ENCODE measurements around the gene MAPK7. TPM values are rescaled to one million over a fixed set of nuclear protein-coding genes. Genes with fewer than 3 reads are reported as not detected.

Gene MAPK7
- total RNA-seq, result 23.7 and 34.2 TPM in 2 replicates

DNA sequence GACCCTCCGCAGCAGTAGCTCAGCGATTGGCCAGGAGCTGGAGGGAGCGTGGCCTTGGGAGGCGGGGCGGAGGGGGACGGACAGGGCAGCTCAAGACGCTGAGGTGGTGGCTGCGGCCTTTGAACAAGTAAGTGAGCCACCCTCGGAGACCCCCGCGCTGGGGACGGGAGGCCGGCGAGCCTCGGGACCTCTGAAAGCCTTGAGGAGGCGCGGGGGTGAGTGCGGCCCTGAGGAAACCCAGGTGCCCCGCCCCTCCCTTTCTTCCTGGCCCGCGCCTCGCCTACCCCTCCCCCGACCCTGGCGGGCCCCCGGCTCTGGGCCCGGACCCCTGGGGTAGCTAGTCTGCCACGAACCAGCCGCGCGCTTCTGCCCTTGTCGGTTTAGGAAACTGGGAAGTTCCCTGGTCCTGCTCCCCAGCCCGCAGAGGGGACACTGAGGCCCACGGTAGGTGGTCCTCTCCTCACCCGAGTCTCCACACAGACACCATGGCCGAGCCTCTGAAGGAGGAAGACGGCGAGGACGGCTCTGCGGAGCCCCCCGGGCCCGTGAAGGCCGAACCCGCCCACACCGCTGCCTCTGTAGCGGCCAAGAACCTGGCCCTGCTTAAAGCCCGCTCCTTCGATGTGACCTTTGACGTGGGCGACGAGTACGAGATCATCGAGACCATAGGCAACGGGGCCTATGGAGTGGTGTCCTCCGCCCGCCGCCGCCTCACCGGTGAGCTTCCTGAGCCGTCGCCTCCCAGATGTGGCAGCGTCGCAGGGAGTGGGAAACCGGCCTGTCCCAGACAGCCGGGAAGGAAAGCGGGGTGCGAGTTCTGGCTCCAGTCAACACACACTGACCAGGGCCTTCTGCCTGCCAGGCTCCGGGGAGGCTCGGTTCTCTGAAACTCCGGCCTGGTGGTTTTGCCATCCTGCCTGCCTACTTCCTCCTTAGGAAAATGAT lies at the start of gene MAPK7:
MAPK7 (plus strand) TSS at position 83 of the 945 bp plus-strand sequence; CDS start at position 486, 403 bp downstream.

DNA sequence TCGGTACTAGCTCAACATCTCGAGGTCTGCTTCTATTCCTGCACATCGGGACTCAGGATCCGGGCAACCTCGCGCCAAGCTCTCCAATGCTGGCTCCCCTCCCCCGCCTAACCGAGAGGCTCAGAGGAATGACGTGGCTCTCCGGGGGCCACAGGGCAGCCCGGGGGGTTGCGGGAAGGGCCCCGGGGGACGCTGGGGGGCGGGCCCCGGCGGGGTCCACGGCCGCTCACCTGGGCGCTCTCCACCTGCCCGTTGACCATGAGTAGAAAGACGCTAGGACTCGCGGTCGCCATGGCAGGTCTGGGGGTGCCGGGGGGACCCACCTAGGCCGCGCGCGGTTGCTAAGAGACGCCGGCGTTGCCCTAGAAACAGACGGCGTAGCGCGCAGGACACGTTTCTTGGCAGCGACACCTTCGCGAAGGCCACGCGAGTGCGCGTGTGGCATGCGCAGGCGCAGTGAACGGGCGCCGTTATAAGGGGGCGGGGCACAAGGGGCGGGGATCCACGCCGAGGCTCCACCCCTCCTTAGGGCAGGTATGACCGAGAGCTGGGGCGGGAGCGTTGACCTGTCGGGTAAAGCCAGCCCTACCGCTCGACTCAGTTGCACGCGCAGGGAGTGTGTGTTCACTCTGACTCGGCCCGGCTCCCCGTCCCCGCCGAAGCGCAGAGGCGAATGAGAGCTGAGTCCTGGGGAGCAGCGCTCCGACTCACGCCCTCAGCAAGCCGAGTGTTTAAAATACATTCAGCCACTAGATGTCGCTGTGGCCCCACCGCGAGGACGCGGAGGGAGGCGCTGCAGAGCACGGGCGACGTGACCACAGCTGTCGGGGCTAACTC lies 15.8 kb upstream of the MAPK7 start, which contains the start of gene B9D1:
B9D1 (minus strand) TSS at position 447 of the 837 bp plus-strand sequence; CDS start at position 293, 154 bp downstream.

DNA sequence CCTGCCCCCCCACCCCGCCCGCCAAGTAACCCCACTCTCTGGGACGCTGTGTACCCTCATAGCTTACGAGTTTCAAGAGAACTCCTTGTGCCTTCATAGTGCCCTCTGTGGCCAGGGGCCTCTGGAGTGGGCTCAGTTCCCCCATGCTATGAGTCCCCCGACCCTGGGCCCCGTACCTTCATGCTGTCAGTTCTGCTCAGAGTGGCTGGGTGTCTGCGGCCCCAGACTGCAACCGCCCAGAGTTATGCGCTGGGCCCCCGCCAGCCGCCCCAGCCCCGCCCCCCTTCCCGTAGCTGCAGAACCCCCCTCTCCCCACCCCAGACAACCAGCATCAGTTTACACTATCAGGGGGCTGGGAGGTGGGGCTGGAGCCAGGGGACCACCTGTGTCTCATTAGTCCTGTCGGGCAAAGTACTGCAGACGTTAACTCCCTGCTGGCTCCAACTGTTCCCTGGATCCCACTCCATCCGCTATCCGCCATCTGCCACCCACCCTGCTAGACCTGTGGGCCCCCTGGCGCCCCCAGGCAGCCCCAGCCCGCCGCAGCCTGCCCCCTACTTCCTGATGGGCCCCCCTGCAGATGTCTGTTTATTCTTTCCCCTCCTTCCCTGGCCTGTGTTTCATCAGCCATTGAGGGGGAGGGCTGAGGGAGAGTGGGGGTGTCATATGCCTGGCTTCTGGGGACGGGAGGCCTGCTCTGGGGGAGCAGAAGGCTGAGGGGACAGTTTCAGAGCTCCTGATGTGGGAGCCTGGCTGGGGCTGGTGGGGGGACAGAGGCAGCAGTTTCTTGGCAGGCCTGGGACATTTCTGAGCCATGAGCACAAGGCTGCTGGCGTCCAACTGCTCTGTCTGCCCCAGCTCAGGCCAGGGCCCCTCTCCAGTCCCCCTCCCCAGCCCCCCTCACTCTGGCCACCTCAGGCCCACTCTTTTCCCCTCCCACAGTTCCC lies 8.9 kb downstream of the MAPK7 start, which contains the start of gene MFAP4:
MFAP4 (minus strand) TSS at position 217 of the 947 bp plus-strand sequence; CDS start at position 182, 35 bp downstream.

DNA sequence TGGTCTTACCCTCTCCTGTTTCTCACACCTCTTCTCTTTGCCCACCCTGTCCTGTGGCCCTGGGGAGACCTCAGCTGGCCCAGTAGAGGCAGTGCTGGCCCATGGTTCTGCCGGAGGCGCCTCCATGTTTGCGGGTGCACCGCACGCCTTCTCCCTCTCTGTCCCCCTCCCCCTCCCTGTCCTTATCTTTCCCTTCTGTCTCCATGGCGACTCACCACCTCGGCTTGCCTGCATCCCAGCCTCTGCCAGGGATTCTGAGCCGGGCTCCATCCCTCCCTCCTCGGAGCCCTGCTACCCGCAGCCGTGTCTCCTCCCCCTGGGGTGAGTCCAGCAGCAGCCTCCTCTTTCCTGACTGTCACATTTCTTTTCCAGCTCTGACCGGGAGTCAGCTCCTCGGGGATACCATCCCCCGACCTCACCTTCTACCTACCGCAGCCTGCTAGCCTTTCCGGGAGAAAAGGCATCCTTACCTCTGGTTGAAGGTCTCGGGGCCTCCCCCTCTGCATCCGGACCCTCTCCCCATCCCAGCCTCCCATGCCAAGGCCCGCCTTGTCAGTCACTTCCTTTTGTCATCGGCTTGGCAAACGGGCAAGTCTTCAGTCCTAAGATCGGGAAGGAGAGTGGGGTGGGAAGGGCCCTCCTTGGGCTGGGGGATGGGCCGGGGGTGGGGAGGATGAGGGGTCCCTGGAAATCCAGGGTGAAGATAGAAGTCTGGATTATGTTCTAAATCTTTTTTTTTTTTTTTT lies 32.8 kb downstream of the MAPK7 start, which contains the start of gene RNF112:
RNF112 (plus strand) TSS at position 358 of the 746 bp plus-strand sequence; CDS start at position 535, 177 bp downstream.

Other genes with a start within 250 kb of the MAPK7 start
- 27.2 and 35.6 TPM in 2 replicates for gene EPN2, start 141.1 kb upstream of the MAPK7 start, total RNA-seq
- 28.5 and 34.2 TPM in 2 replicates for gene B9D1, start 15.8 kb upstream of the MAPK7 start, total RNA-seq
- gene MFAP4, start 8.7 kb downstream of the MAPK7 start, total RNA-seq, result 35.1 and 79.4 TPM in 2 replicates
- 1.7 and 2.3 TPM in 2 replicates for gene RNF112, start 32.7 kb downstream of the MAPK7 start, total RNA-seq
- 0.15 and 0.50 TPM in 2 replicates for gene SLC47A1, start 155.4 kb downstream of the MAPK7 start, total RNA-seq